GM18909 (cell line): ENCODE measurements around the gene EIF4E1B.

ENCODE experiments used
- ATAC-seq: cut with Tn5 transposase; IDR thresholded peaks from one replicate; pipeline ENCODE4 v1.9.1; 2021; ENCODE audit warnings: mild to moderate bottlenecking; ENCODE audit not compliant: unreplicated experiment, poor library complexity

EIF4E1B gene

GRCh38 chr5:176643491-176644219, 13.2 kb downstream of the EIF4E1B start:
- ATAC-seq = no peak

DNA sequence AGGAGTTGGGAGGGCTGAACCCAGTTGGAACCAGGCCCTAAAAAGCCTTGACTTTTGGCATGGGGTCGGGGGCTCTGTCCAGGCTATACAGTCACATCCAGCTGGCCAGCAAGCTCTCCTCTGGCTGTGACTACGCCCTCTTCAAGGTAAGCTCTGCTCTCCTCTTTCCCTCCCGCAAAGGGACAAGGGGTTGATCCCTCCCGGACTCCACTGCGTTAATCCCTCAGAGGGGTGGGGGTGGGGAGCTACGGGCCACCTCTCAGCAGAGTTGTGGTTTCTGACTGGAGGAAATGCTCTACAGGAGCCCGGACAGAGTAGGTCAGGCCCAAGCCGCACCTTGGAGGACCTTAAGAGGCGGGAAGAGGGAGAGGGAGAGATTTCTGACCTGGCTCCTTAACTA, 13.8 kb downstream of the EIF4E1B start:
- ATAC-seq = no peak

GRCh38 chr5:176644878-176645670, 14.6 kb downstream of the EIF4E1B start:
- no peak for ATAC-seq

DNA sequence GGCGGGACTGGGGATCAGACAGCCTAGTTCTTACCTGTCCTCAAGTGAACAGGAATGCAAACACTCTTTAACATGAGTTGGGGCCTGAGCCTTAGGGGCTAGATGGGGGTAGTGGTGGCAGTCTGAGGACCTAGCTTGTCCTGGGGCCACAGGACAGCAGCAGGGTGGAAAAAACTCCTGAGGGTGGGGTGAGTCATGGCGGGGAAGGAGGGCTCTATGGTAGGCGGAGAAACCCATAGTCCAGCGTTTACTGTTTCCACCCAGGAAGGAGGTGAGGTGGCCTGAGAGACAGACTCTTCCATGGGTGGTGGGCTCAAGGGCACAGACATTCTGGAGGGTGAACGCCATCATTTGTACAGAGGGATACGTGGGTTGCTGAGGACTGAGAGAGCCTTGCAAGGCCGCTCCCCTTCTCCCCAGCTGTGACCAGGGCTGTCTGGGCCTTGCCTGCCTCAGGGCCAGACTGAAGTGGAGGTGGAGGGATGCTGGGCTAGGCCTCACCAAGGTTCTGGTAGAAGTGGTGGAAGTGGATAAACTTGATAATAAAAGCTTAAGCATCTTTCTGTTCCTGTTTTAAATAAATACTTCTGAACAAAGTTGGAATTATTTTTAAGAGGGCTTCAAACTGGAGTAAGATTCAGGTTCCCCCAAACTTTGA, 15.7 kb downstream of the EIF4E1B start:
- ATAC-seq = no peak

DNA sequence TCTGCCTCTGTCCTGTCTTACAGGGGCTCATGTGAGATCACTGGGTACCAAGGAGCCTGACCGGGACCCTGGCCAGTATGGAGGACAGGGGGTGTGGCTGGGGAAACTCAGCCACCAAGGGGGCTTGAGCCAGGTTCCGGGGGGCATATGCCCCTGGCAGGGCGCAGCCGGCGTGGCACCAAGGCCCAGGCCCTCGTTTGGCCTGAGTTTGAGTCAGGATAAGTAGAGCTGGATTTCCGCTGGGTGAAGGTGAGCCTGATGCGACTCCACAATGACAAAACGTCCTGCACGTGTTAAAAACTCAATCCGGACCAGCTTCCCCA, 16.2 kb downstream of the EIF4E1B start:
- ATAC-seq = no peak

GRCh38 chr5:176647030-176647842, 16.8 kb downstream of the EIF4E1B start, which contains the start of gene TSPAN17:
Gene TSPAN17 (plus strand): TSS chr5:176647484. CDS start chr5:176647616, 132 bp downstream.
- ATAC-seq = peak; percentile 95

GRCh38 chr5:176647843-176648473, 17.5 kb downstream of the EIF4E1B start:
- no peak for ATAC-seq

GRCh38 chr5:176648474-176649194, 18.2 kb downstream of the EIF4E1B start:
- no peak for ATAC-seq

DNA sequence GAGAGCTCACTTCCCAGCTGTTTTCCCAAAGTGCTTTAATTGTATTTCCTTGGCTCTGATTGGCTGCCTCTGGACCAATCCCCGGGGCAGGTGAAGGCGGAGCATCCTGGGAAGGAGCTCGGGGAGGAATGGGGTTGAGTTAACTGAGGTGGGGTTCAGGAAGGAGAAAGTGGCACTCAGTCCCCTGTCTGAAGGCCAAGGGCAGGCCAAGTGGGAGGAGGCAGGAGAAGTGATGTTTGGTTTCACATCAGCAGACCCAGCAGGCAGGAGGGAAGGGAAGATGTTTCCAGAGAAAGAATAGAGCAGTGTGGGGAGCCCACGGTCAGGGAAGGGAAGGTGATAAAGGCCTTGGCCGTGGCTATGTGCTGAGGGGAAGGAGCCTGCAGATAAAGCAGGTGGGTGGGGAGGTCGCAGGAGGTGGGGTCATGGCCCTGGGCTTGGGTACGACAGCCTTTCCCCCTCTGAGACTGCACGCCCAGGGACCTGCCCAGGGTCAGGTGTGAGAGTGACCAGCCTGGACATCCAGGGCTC, 19.9 kb downstream of the EIF4E1B start:
- no peak for ATAC-seq

GRCh38 chr5:176651472-176651980, 21.1 kb downstream of the EIF4E1B start:
- ATAC-seq = no peak

DNA sequence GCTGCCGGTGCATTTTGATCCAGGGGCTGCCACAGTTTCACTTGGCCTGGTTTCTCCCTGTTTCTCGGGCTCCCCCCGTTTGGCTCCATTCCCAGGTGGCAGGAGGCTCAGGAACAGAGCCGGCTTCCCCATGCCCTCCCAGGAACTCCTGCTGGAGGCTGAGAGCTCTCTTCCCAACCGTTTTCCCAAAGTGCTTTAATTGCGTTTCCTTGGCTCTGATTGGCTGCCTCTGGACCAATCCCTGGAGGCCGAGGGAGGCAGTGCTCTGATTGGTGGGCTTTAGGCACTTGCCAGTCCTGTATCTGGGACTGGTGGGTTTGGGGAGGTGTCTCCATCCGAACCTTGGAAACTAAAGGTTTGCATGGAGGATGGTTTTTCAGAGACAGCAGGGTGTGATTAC, 21.7 kb downstream of the EIF4E1B start:
- ATAC-seq = no peak

DNA sequence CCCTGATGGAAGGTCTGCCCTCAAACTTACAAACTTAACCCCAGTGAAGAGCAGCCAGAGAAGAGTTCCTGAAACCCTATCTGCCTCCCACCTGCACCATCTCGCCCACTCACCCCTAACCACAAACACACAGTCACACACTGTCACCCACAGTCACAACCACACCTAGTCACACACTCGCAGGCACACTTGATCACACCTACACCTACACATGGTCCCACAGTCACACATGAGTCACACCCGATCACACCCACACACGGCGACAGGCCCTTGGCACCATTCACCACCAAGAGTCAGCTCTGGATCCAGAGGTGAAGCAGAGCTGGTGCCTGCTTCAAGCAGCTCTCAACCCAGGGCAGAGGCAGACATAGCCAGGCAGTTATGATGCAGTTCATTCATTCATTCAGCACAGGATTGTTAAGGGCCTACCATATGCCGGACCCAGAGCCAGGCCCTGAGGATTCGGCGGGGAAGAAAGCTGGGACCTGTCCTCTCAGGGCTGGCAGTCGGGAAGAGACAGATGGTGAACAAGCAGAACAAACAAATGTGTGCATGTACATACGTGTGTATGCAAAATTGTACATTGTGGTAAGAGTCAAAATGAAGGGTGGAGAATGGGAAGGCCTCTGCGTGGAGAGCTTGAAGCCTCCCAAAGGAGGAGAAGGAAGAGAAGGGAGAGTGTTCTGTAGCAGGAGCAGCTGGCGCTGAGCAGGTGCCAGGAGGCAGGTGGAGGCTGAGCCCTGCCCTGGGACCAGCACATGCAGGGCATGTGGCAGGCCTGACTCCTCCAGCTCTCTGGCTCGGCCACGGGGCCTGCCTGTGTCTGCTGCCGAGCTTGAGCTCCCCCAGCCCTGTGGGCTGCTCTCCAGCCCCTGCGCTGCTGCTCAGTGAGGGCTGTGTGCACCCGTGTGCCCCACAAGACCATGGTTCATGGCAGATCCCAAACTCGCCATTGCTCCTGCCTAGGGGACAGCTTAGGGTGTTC, 23.2 kb downstream of the EIF4E1B start:
- no peak for ATAC-seq

GRCh38 chr5:176654856-176655255, 24.4 kb downstream of the EIF4E1B start:
- ATAC-seq = no peak

DNA sequence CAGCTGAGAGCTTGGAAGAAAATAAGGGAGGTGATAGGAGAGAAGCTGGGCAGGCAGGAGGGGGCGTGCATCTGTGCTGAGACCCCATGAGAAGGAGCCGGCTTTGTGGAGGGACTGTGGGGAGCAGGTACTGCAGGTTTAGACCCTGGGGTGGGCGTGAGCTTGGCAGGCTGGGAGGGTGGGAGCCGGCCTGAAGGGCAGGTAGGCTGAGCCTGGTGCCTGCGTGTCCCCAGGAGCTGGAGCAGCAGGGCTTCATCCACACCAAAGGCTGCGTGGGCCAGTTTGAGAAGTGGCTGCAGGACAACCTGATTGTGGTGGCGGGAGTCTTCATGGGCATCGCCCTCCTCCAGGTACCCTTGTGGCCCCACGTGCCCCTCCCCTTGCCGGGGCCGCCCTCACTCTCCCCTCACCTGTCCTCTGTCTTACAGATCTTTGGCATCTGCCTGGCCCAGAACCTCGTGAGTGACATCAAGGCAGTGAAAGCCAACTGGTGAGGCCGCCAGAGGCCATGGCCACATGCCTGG, 26.1 kb downstream of the EIF4E1B start:
- no peak for ATAC-seq

- peak; percentile 56 for ATAC-seq
Measured at GRCh38 chr5:176658007-176658599, 27.6 kb downstream of the EIF4E1B start.

DNA sequence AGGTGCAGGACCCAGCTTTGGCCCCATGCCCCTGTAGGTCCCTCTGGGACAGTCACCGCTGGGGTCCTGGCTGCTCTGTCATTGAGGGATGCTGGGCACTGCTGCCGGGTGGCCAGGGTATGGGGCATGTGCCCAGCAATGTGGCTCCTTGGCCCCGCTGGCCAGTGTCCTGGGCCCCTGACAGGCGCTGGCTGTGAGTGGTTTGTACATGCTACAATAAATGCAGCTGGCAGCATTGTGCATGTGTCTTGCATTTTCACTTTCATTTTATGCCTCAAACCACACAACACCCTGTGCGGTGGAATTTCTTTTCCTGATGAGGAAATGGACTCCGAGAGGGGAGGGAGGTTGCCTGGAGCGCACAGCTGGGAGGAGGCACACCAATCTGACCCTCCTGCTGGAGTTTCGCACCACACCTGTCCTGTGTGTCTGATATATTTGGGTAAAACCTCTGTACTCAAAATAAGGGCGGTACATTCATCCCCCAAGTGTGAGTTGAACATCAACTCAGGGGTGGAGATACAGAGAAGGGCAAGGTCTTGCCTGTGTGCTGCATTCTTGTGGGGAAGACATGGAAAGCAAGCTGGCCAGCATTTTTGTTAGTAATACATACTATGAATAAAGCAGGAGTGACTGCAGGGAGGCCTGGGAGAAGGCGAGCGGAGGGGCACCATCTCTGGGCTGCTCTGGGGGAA, 28.5 kb downstream of the EIF4E1B start:
- ATAC-seq = no peak

- no peak for ATAC-seq
Measured at GRCh38 chr5:176659512-176659839, 29.0 kb downstream of the EIF4E1B start.
